Loucy (cell line): ENCODE measurements around the gene LRRC75B.
"Not testable (repeated sequence)": the region's sequence is repeated elsewhere in the genome, so short reads cannot be mapped to it uniquely, and the experiment has no call there.

ENCODE experiments used
- H2AFZ ChIP-seq: fragments of 200-600 bp; sonication (generic); 2 replicates; pipeline ENCODE4 v1.6.0; 2016; ENCODE audit warnings: antibody characterized with exemption, mild to moderate bottlenecking, low read length, moderate library complexity
- H3F3A ChIP-seq: fragments of 200-600 bp; 2 replicates; pipeline ENCODE4 v1.6.0; 2016; ENCODE audit warnings: antibody characterized with exemption, low read depth, mild to moderate bottlenecking
- H3K27me3 ChIP-seq: fragments of 200-600 bp; sonication (generic); 2 replicates; pipeline ENCODE4 v1.6.1; 2014; ENCODE audit warnings: low read length, mild to moderate bottlenecking; ENCODE audit not compliant: insufficient read depth, poor library complexity, severe bottlenecking
- H3K36me3 ChIP-seq: fragments of 200-600 bp; sonication (generic); 2 replicates; pipeline ENCODE4 v1.6.1; 2016; ENCODE audit warnings: low read length; ENCODE audit not compliant: insufficient read depth
- H3K4me1 ChIP-seq: fragments of 200-600 bp; sonication (generic); 2 replicates; pipeline ENCODE4 v1.5.1; 2014; ENCODE audit warnings: low read length, mild to moderate bottlenecking; ENCODE audit not compliant: insufficient read depth, poor library complexity, severe bottlenecking
- H3K4me2 ChIP-seq: fragments of 200-600 bp; sonication (generic); 2 replicates; pipeline ENCODE4 v1.6.0; 2014; ENCODE audit warnings: antibody characterized with exemption, low read length, low read depth, mild to moderate bottlenecking; ENCODE audit not compliant: poor library complexity, severe bottlenecking
- H3K4me3 ChIP-seq: fragments of 200-600 bp; sonication (generic); 2 replicates; pipeline ENCODE4 v1.5.1; 2014; ENCODE audit warnings: low read length, mild to moderate bottlenecking, mixed read lengths; ENCODE audit not compliant: poor library complexity, severe bottlenecking
- H3K79me2 ChIP-seq: fragments of 200-600 bp; sonication (generic); 2 replicates; pipeline ENCODE4 v1.6.1; 2014; ENCODE audit warnings: low read length; ENCODE audit not compliant: insufficient read depth
- H3K9ac ChIP-seq: fragments of 200-600 bp; sonication (generic); 2 replicates; pipeline ENCODE4 v1.6.0; 2014; ENCODE audit warnings: mild to moderate bottlenecking, low read depth, low read length, moderate library complexity; ENCODE audit not compliant: poor library complexity, severe bottlenecking
- H3K9me2 ChIP-seq: fragments of 200-600 bp; sonication (generic); replicated peaks from 2 replicates; pipeline ENCODE4 v1.6.1; 2016; ENCODE audit warnings: low read depth, low read length, mixed read lengths
- H3K9me3 ChIP-seq: fragments of 200-600 bp; sonication (generic); 2 replicates; pipeline ENCODE4 v1.6.1; 2014; ENCODE audit warnings: mild to moderate bottlenecking, antibody characterized with exemption, low read length, low read depth; ENCODE audit not compliant: insufficient read depth
- H4K20me1 ChIP-seq: fragments of 200-600 bp; sonication (generic); 2 replicates; pipeline ENCODE4 v1.6.0; 2014; ENCODE audit warnings: antibody characterized with exemption, low read length, mild to moderate bottlenecking; ENCODE audit not compliant: insufficient read depth, poor library complexity, severe bottlenecking
- EZH2phosphoT487 ChIP-seq: fragments of 200-600 bp; IDR thresholded peaks from 2 replicates; pipeline ENCODE4 v1.6.1; 2018; ENCODE audit warnings: antibody characterized with exemption, mild to moderate bottlenecking, moderate library complexity, borderline replicate concordance
- TF ChIP-seq, protein P1 (sequence below): fragments of 200-600 bp; sonication (generic); conservative IDR thresholded peaks from 2 replicates; pipeline ENCODE4 v1.5.1; 2014; ENCODE audit warnings: mild to moderate bottlenecking, antibody characterized with exemption, low read length

The LRRC75B gene

GRCh38 chr22:24555165-24556039 lies 37.5 kb downstream of the LRRC75B start, which contains the start of gene SNRPD3:
Gene SNRPD3 (plus strand): TSS chr22:24555999. CDS start chr22:24557675, 1,676 bp downstream.
- H3K36me3 ChIP-seq = peaks cover 22% of the 10 kb centered on the region
- peak within 1 kb of the TSS; percentile 98 for H3K9ac ChIP-seq
- peaks cover 4% of the 10 kb centered on the region for H3K27me3 ChIP-seq
- H3K4me3 ChIP-seq = peak within 1 kb of the TSS; percentile 97
- peak within 1 kb of the TSS; percentile 91 for H2AFZ ChIP-seq
- peaks cover 72% of the 10 kb centered on the region for H4K20me1 ChIP-seq
- no peaks in the 10 kb centered on the region for H3K9me2 ChIP-seq
- H3K4me1 ChIP-seq = peaks cover 56% of the 10 kb centered on the region
- H3K4me2 ChIP-seq = peak within 1 kb of the TSS; percentile 93
- H3F3A ChIP-seq = no peaks in the 10 kb centered on the region
- H3K9me3 ChIP-seq = no peaks in the 10 kb centered on the region
- TF ChIP-seq, protein P1, sequence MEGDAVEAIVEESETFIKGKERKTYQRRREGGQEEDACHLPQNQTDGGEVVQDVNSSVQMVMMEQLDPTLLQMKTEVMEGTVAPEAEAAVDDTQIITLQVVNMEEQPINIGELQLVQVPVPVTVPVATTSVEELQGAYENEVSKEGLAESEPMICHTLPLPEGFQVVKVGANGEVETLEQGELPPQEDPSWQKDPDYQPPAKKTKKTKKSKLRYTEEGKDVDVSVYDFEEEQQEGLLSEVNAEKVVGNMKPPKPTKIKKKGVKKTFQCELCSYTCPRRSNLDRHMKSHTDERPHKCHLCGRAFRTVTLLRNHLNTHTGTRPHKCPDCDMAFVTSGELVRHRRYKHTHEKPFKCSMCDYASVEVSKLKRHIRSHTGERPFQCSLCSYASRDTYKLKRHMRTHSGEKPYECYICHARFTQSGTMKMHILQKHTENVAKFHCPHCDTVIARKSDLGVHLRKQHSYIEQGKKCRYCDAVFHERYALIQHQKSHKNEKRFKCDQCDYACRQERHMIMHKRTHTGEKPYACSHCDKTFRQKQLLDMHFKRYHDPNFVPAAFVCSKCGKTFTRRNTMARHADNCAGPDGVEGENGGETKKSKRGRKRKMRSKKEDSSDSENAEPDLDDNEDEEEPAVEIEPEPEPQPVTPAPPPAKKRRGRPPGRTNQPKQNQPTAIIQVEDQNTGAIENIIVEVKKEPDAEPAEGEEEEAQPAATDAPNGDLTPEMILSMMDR = no peak
- TF ChIP-seq EZH2phosphoT487 = no peak
- H3K79me2 ChIP-seq = peaks cover 89% of the 10 kb centered on the region

DNA sequence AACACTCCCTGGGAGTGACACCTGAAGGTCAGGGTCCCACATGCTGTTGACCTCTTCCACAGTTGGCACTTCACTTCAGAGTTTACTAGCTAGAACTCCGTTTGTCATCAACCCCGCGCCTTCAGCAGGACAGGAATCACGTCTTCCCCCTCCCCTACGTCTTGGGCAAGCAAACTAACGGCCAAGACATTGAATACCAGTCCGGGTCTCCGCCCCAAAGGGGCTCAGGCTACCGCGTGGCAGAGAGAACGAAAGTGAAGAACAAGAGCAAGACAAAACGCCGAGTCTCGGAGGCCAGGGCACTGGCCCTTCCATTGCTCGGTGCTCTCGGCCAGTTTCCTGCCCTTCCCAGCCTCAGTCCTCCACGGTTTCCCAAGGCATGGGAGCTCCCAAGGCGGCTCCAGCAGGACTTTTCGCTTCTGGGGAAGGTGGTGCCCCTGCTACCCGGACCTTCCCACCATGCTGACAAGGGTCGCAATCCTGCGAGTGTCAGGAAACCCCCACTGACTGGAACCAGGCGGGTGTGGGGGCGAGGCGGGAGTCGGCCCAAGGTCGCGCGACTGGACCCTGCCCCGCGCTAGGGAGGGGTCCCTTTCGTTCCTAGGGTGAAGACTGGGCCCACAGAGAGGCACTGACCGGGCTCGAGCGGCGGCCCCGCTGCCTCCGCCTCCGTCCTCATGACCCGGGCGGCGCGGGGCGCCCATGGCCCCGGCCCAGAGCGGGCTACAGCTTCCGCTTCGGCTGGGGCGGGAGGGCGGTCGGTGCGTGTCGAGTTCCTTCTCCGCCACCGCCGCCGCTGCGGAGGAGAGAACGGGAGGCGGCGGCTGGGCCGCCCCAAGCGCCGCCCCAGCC lies 38.3 kb downstream of the LRRC75B start, which contains the start of gene GUCD1:
Gene GUCD1, minus strand, starts transcription at position 826 of the 852 bp plus-strand sequence. Its CDS starts 147 bp downstream, at position 679.
- Histone ChIP-seq H3F3A (no peaks in the 10 kb centered on the region), H3K9me3 (no peaks in the 10 kb centered on the region), H3K27me3 (peaks cover 4% of the 10 kb centered on the region), H3K36me3 (peaks cover 20% of the 10 kb centered on the region), H3K79me2 (peaks cover 92% of the 10 kb centered on the region), H3K4me2 (peak within 1 kb of the TSS; percentile 93), H3K4me3 (peak within 1 kb of the TSS; percentile 97), H3K9me2 (no peaks in the 10 kb centered on the region), H3K4me1 (peaks cover 60% of the 10 kb centered on the region), H4K20me1 (peaks cover 67% of the 10 kb centered on the region), H2AFZ (peak within 1 kb of the TSS; percentile 91), H3K9ac (peak within 1 kb of the TSS; percentile 98)
- TF ChIP-seq, protein P1 = no peak
- no peak for TF ChIP-seq EZH2phosphoT487

DNA sequence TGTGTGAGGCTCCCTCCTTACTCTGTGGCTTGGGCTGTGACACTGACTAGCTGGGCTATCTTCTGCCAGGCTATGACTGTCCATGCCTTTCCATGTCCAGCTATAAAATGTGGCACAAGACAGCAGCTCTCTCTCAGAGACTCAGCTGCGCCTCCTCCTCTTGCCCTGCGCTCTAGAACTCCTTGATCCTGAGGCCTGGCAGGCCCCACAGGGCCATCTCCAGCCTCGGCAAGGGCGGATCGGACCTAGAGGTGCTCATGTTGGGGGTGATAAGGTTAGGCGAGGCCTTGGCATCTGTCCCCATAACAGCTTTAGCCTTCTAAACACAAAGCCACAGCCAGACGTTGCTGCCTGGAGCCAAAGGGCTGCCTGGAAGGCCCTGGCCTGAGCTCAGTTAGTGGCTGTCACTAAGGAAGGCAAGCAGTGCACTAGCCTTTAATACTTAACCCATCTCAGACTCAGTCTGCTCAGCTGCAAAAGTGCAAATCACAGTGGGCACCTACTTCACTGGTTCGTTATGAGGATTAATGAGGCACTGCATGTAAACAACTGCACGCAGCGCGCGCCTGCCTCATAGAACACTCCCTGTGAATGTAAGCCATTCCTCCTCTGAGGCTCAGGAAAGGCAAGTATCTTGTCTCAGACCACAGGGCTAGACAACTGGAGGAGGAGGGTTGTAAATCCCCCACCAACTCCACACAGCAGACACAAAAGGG lies 39.1 kb downstream of the LRRC75B start:
- Histone ChIP-seq H3K9me2 (no peaks in the 10 kb centered on the region), H3K4me2 (peak overlapping the region; percentile 88), H3K9ac (peak overlapping the region; percentile 98), H4K20me1 (peaks cover 60% of the 10 kb centered on the region), H2AFZ (no peak overlapping the region), H3K4me3 (peak overlapping the region; percentile 97), H3K36me3 (peaks cover 12% of the 10 kb centered on the region), H3K27me3 (peaks cover 4% of the 10 kb centered on the region), H3K9me3 (no peaks in the 10 kb centered on the region), H3K4me1 (peaks cover 52% of the 10 kb centered on the region), H3K79me2 (peaks cover 92% of the 10 kb centered on the region), H3F3A (no peaks in the 10 kb centered on the region)
- no peak for TF ChIP-seq EZH2phosphoT487
- TF ChIP-seq, protein P1 = no peak

- Histone ChIP-seq H3K4me1 (peaks cover 45% of the 10 kb centered on the region), H3K9ac (peak overlapping the region; percentile 98), H3K36me3 (peaks cover 11% of the 10 kb centered on the region), H3K4me2 (peak overlapping the region; percentile 88), H4K20me1 (peaks cover 50% of the 10 kb centered on the region), H3K4me3 (peak overlapping the region; percentile 97), H3K79me2 (peaks cover 86% of the 10 kb centered on the region)
- H3K27me3 ChIP-seq, H3K9me2 ChIP-seq, H3K9me3 ChIP-seq, H3F3A ChIP-seq, H2AFZ ChIP-seq: not testable (repeated sequence)
Observed at GRCh38 chr22:24552503-24553286, 40.2 kb downstream of the LRRC75B start.
